Glutamatergic neuron (in vitro differentiated cells): ENCODE results near the gene CLDN12. TPM values are rescaled to one million over a fixed set of nuclear protein-coding genes. Genes with fewer than 3 reads are reported as not detected.

Experiments used
- DNase-seq: peaks from one replicate; pipeline ENCODE4 v3.0.0; 2022
- H3K27ac Mint-ChIP-seq: one replicate; pipeline ENCODE4 v1.8.0; 2020; ENCODE audit warnings: mild to moderate bottlenecking, mixed read lengths, inconsistent platforms; ENCODE audit not compliant: unreplicated experiment
- H3K27me3 Mint-ChIP-seq: one replicate; pipeline ENCODE4 v1.8.0; 2020; ENCODE audit warnings: mild to moderate bottlenecking, moderate library complexity, mixed read lengths, inconsistent platforms; ENCODE audit not compliant: unreplicated experiment
- H3K36me3 Mint-ChIP-seq: one replicate; pipeline ENCODE4 v1.8.0; 2020; ENCODE audit warnings: mild to moderate bottlenecking, mixed read lengths, inconsistent platforms; ENCODE audit not compliant: unreplicated experiment
- H3K4me1 Mint-ChIP-seq: one replicate; pipeline ENCODE4 v1.8.0; 2020; ENCODE audit warnings: mild to moderate bottlenecking, low read depth, mixed read lengths, inconsistent platforms; ENCODE audit not compliant: unreplicated experiment
- H3K4me3 Mint-ChIP-seq: one replicate; pipeline ENCODE4 v1.8.0; 2020; ENCODE audit warnings: mild to moderate bottlenecking, mixed read lengths, inconsistent platforms; ENCODE audit not compliant: unreplicated experiment
- H3K9me3 Mint-ChIP-seq: one replicate; pipeline ENCODE4 v1.8.0; 2020; ENCODE audit warnings: mild to moderate bottlenecking, moderate library complexity, mixed read lengths, inconsistent platforms; ENCODE audit not compliant: unreplicated experiment
- CTCF ChIP-seq: fragments of 200-600 bp; sonication (generic); IDR thresholded peaks from one replicate; pipeline ENCODE4 v1.5.0; 2021; ENCODE audit not compliant: partially characterized antibody, unreplicated experiment
- total RNA-seq: library from RNA; stranded (reverse); fragmentation: NEBNext Ultra II Directional; extraction: Animal tissue kit (Norgen Biotek cat#: 25700); gene quantifications from one replicate; pipeline ENCODE4 v1.2.1, GENCODE V29; 2021; ENCODE audit not compliant: unreplicated experiment

Gene CLDN12
- total RNA-seq, 1 donor from 2014 or later = 53.9 TPM

- peaks cover 3% of the 10 kb centered on the region for H3K9me3 Mint-ChIP-seq
- no peaks in the 10 kb centered on the region for H3K4me1 Mint-ChIP-seq
- no peak for DNase-seq
- TF ChIP-seq CTCF = no peak
- H3K27me3 Mint-ChIP-seq = no peaks in the 10 kb centered on the region
- no peak overlapping the region for H3K27ac Mint-ChIP-seq
- no peak overlapping the region for H3K4me3 Mint-ChIP-seq
- H3K36me3 Mint-ChIP-seq = no peaks in the 10 kb centered on the region
These were observed 43.1 kb downstream of the CLDN12 start for GRCh38 chr7:90446137-90446899.

GRCh38 chr7:90453259-90453891 lies 50.1 kb downstream of the CLDN12 start:
- Mint-ChIP-seq H3K27ac (peak overlapping the region; percentile 65), H3K4me1 (peaks cover 22% of the 10 kb centered on the region), H3K9me3 (peaks cover 11% of the 10 kb centered on the region), H3K27me3 (no peaks in the 10 kb centered on the region), H3K36me3 (no peaks in the 10 kb centered on the region), H3K4me3 (peak overlapping the region; percentile 35)
- TF ChIP-seq CTCF = no peak
- DNase-seq = no peak

GRCh38 chr7:90453931-90454330 lies 50.7 kb downstream of the CLDN12 start:
- no peak for TF ChIP-seq CTCF
- DNase-seq = no peak
- Mint-ChIP-seq H3K36me3 (no peaks in the 10 kb centered on the region), H3K9me3 (peaks cover 11% of the 10 kb centered on the region), H3K27ac (peak overlapping the region; percentile 65), H3K4me3 (no peak overlapping the region), H3K4me1 (peaks cover 22% of the 10 kb centered on the region), H3K27me3 (no peaks in the 10 kb centered on the region)

- peak overlapping the region; percentile 73 for H3K4me3 Mint-ChIP-seq
- peaks cover 22% of the 10 kb centered on the region for H3K4me1 Mint-ChIP-seq
- H3K9me3 Mint-ChIP-seq = peaks cover 11% of the 10 kb centered on the region
- no peaks in the 10 kb centered on the region for H3K36me3 Mint-ChIP-seq
- peak; percentile 60 for TF ChIP-seq CTCF
- DNase-seq = no peak
- H3K27me3 Mint-ChIP-seq = no peaks in the 10 kb centered on the region
- peak overlapping the region; percentile 67 for H3K27ac Mint-ChIP-seq
These were observed 52.1 kb downstream of the CLDN12 start for GRCh38 chr7:90455163-90456030.
